Suprapubic skin (tissue), 4 donors: ENCODE results near the gene ABTB1. TPM values are rescaled to one million over a fixed set of nuclear protein-coding genes. Genes with fewer than 3 reads are reported as not detected.

Source experiments
- DNase-seq, 2 donors: peaks; one replicate each; pipeline ENCODE4 v3.0.0-alpha.2; 2019; ENCODE audit warnings: low spot score in 2 of 2
- H3K27ac ChIP-seq: fragments of 200-600 bp; sonication (generic); one replicate; pipeline ENCODE4 v1.5.1; 2019
- H3K27me3 ChIP-seq: fragments of 200-600 bp; sonication (generic); one replicate; pipeline ENCODE4 v1.5.1; 2019
- H3K36me3 ChIP-seq: fragments of 200-600 bp; sonication (generic); one replicate; pipeline ENCODE4 v1.5.1; 2019
- H3K4me1 ChIP-seq: fragments of 200-600 bp; sonication (generic); one replicate; pipeline ENCODE4 v1.5.1; 2019
- H3K4me3 ChIP-seq: fragments of 200-600 bp; sonication (generic); one replicate; pipeline ENCODE4 v1.5.1; 2019; ENCODE audit warnings: mild to moderate bottlenecking
- H3K9me3 ChIP-seq: fragments of 200-600 bp; sonication (generic); one replicate; pipeline ENCODE4 v1.5.1; 2019
- CTCF ChIP-seq, 2 donors: fragments of 200-600 bp in 1 of 2; fragments of 450-650 bp in 1 of 2; sonication (generic) in 1 of 2; IDR thresholded peaks; one replicate each; pipeline ENCODE4 v1.5.1; 2016 to 2019; ENCODE audit warnings: antibody characterized with exemption in 2 of 2, mild to moderate bottlenecking in 1 of 2, moderate library complexity in 1 of 2
- EP300 ChIP-seq: sonication (generic); formaldehyde crosslinking; IDR thresholded peaks from one replicate; pipeline ENCODE4 v1.6.1; 2017; ENCODE audit warnings: antibody characterized with exemption
- POLR2A ChIP-seq, 2 donors: fragments of 450-650 bp; IDR thresholded peaks; one replicate each; pipeline ENCODE4 v1.6.1; 2017; ENCODE audit warnings: antibody characterized with exemption in 2 of 2, mild to moderate bottlenecking in 2 of 2, moderate library complexity in 2 of 2
- POLR2AphosphoS5 ChIP-seq, 3 donors: sonication (generic); formaldehyde crosslinking; IDR thresholded peaks; one replicate each; pipeline ENCODE4 v1.6.1; 2017; ENCODE audit warnings: antibody characterized with exemption in 3 of 3
- WGBS: methylation state at CpG from one replicate; pipeline ENCODE4 v1.1.5; 2018; 5-methylcytosine and 5-hydroxymethylcytosine counted together
- total RNA-seq, 4 donors: library from RNA; depleted of rRNA; stranded (reverse); fragments of >200 nt; gene quantifications; one replicate each; pipeline ENCODE4 v1.1.0, GENCODE V29; 2016

The ABTB1 gene
- total RNA-seq, 4 donors from 2014 or later: 19.9 to 66.1 (median 35.8) TPM

DNA sequence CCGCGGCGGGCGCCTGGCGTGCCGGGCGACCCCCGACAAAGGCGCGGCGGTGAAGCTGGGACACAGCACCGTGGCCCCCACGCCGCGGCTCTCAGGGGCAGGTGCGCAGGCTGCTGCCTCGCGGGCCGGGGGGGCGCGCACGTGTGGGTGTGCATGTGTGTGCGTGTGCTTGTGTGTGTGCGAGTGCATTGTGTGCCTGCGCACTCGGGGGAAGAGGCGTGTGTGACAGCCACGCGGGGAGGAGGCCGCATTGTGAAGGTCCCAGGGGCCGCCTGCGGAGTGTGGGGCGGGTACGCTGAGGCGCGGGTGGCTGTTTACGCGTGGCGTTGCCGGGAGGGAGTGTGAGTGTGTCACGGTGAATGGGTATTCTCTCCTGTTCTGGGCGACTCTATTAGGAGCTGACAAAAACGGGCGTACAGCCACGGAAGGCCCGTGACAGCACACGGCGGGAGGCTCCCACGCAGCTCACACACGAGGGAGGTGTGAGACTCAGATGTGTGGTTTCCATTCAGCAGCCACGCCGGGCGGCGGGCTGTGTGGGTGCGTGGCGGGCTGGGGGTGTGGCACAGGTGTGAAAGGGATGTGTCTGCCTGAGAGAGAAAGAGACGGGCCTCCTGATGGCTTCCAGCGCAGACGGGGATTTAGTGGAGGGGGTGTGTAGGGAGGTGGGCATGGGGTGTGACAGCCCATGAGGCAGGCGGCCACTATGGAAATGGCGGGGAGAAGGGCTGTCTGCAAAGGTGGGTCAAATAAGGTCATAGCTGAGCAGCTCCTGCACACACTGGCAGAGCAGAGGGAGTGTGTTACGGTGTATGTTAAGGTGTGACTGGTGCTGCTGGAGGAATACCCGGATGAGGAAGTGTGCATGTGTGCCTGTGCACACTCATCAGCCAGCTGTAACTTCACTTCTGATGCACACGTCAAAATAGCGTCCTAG lies 43.0 kb upstream of the ABTB1 start:
- H3K4me3 ChIP-seq: peak overlapping the region; percentile 55
- DNase-seq: no peak
- no peaks in the 10 kb centered on the region for H3K9me3 ChIP-seq
- H3K4me1 ChIP-seq: peaks cover 12% of the 10 kb centered on the region
- TF ChIP-seq CTCF (IDR thresholded peaks at IDR 0.05): no peak
- TF ChIP-seq EP300: no peak
- TF ChIP-seq POLR2A (IDR thresholded peaks at IDR 0.05): no peak
- TF ChIP-seq POLR2AphosphoS5 (IDR thresholded peaks at IDR 0.05): no peak
- 15% methylated on average over 47 of the region's 65 CpGs for WGBS
- no peaks in the 10 kb centered on the region for H3K27me3 ChIP-seq
- H3K36me3 ChIP-seq: no peaks in the 10 kb centered on the region
- no peak overlapping the region for H3K27ac ChIP-seq

GRCh38 chr3:127630811-127631714 lies 41.7 kb upstream of the ABTB1 start:
- Histone ChIP-seq H3K36me3 (no peaks in the 10 kb centered on the region), H3K27ac (no peak overlapping the region), H3K27me3 (no peaks in the 10 kb centered on the region), H3K4me1 (peaks cover 12% of the 10 kb centered on the region), H3K4me3 (no peak overlapping the region), H3K9me3 (no peaks in the 10 kb centered on the region)
- no peak for DNase-seq
- 83% methylated on average over 12 of the region's 12 CpGs for WGBS
- no peak for TF ChIP-seq CTCF (IDR thresholded peaks at IDR 0.05)
- TF ChIP-seq POLR2AphosphoS5 (IDR thresholded peaks at IDR 0.05): no peak
- no peak for TF ChIP-seq POLR2A (IDR thresholded peaks at IDR 0.05)
- no peak for TF ChIP-seq EP300

DNA sequence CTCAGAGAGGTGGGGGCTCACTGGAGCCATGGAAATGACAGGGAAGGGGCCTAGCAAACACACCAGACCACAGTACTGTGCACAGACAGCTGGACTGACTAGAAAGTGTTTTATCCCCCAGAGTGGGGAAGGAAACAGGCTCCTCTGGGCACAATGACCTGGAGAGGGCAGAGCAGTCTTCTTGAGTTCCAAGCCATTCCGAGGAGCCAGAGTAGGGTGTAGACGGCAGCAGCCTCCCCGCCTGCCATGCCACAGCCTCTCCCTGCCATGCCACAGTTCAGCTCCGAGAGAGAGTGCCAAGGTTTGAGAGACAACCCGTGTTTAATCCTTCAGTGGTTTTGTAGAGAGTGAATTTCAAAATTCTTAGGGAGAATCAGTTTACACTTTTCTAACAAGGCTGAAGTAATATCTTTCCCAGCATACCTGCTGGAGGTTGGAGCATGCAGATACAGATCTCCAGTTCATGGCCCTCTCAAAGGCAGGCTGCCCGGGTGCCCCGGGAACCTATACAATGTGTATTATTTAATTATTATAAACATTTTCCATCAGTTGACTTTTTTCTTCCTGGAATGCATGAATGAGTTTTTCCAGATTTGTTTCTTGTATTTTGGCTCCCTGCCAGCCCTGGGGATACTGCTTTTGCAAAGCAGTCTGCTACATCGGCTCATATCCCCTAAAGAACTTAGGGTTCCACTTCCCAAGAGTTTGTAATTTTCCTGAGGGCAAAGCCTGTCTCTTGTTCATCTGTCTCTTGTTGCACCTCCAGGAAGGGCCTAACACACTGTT lies 40.5 kb upstream of the ABTB1 start:
- no peak overlapping the region for H3K27ac ChIP-seq
- peaks cover 12% of the 10 kb centered on the region for H3K4me1 ChIP-seq
- no peak for DNase-seq
- H3K9me3 ChIP-seq: no peaks in the 10 kb centered on the region
- 69% methylated on average over 8 of the region's 8 CpGs for WGBS
- H3K4me3 ChIP-seq: no peak overlapping the region
- H3K27me3 ChIP-seq: no peaks in the 10 kb centered on the region
- TF ChIP-seq CTCF (IDR thresholded peaks at IDR 0.05) (no peak), EP300 (no peak), POLR2A (IDR thresholded peaks at IDR 0.05) (no peak), POLR2AphosphoS5 (IDR thresholded peaks at IDR 0.05) (no peak)
- H3K36me3 ChIP-seq: no peaks in the 10 kb centered on the region

GRCh38 chr3:127634653-127635052 lies 38.1 kb upstream of the ABTB1 start:
- Histone ChIP-seq H3K27me3 (no peaks in the 10 kb centered on the region), H3K36me3 (no peaks in the 10 kb centered on the region), H3K4me3 (no peak overlapping the region), H3K4me1 (peaks cover 8% of the 10 kb centered on the region), H3K27ac (no peak overlapping the region), H3K9me3 (no peaks in the 10 kb centered on the region)
- no peak for DNase-seq
- TF ChIP-seq EP300 (no peak), POLR2A (IDR thresholded peaks at IDR 0.05) (no peak), CTCF (IDR thresholded peaks at IDR 0.05) (no peak), POLR2AphosphoS5 (IDR thresholded peaks at IDR 0.05) (no peak)
- WGBS: 94% methylated on average over 12 of the region's 12 CpGs
